HEK293T (cell line): ENCODE measurements around the gene TAPBP.
"Not testable (repeated sequence)": the region's sequence is repeated elsewhere in the genome, so short reads cannot be mapped to it uniquely, and the experiment has no call there.

Source experiments
- CTCF ChIA-PET: fragments of 350-600 bp; formaldehyde crosslinking; extraction: SDS; loops from one replicate; lab custom pipeline; 2021; ENCODE audit warnings: antibody characterized with exemption, inconsistent platforms; lab: Yijun Ruan, JAX
- POLR2A ChIA-PET: fragments of 350-600 bp; formaldehyde crosslinking; extraction: SDS; loops from one replicate; lab custom pipeline; 2020; ENCODE audit warnings: antibody characterized with exemption, inconsistent platforms; lab: Yijun Ruan, JAX
- DNase-seq: peaks from one replicate; pipeline ENCODE4 v3.0.0; 2012; ENCODE audit warnings: mixed read lengths; ENCODE audit errors: extremely low spot score
- ARNT ChIP-seq: fragments of 450-650 bp; IDR thresholded peaks from 2 replicates; pipeline ENCODE4 v1.6.1; 2017; ENCODE audit warnings: mild to moderate bottlenecking
- BHLHE40 ChIP-seq: fragments of 450-650 bp; IDR thresholded peaks from 2 replicates; pipeline ENCODE4 v1.6.1; 2016; ENCODE audit warnings: mild to moderate bottlenecking, moderate library complexity, borderline replicate concordance
- CTBP1 ChIP-seq: fragments of 450-650 bp; IDR thresholded peaks from 2 replicates; pipeline ENCODE4 v1.6.1; 2016; ENCODE audit warnings: borderline replicate concordance
- ELF4 ChIP-seq: fragments of 450-650 bp; IDR thresholded peaks from 2 replicates; pipeline ENCODE4 v1.6.1; 2017; ENCODE audit warnings: antibody characterized with exemption
- FOXA1 ChIP-seq: fragments of 450-650 bp; IDR thresholded peaks from 2 replicates; pipeline ENCODE4 v1.6.1; 2016; ENCODE audit warnings: mild to moderate bottlenecking
- FOXK2 ChIP-seq: fragments of 450-650 bp; IDR thresholded peaks from 2 replicates; pipeline ENCODE4 v1.6.1; 2016; ENCODE audit warnings: mild to moderate bottlenecking
- FOXM1 ChIP-seq: fragments of 450-650 bp; IDR thresholded peaks from 2 replicates; pipeline ENCODE4 v1.6.1; 2017; ENCODE audit warnings: mild to moderate bottlenecking, borderline replicate concordance
- HDGF ChIP-seq: fragments of 450-650 bp; IDR thresholded peaks from 2 replicates; pipeline ENCODE4 v1.6.1; 2017; ENCODE audit warnings: antibody characterized with exemption, borderline replicate concordance
- L3MBTL2 ChIP-seq: fragments of 450-650 bp; conservative IDR thresholded peaks from 2 replicates; pipeline ENCODE4 v1.6.1; 2016; ENCODE audit warnings: mild to moderate bottlenecking
- LEF1 ChIP-seq: fragments of 450-650 bp; IDR thresholded peaks from 2 replicates; pipeline ENCODE4 v1.6.1; 2017; ENCODE audit warnings: mild to moderate bottlenecking, borderline replicate concordance
- NFRKB ChIP-seq: fragments of 450-650 bp; IDR thresholded peaks from 2 replicates; pipeline ENCODE4 v1.6.1; 2016; ENCODE audit warnings: mild to moderate bottlenecking, moderate library complexity
- SP1 ChIP-seq: fragments of 450-650 bp; IDR thresholded peaks from 2 replicates; pipeline ENCODE4 v1.6.1; 2017
- SUZ12 ChIP-seq: fragments of 450-650 bp; IDR thresholded peaks from 2 replicates; pipeline ENCODE4 v1.6.1; 2016; ENCODE audit warnings: mild to moderate bottlenecking
- TARDBP ChIP-seq: fragments of 450-650 bp; IDR thresholded peaks from 2 replicates; pipeline ENCODE4 v1.6.1; 2016
- ZNF384 ChIP-seq: fragments of 450-650 bp; IDR thresholded peaks from 2 replicates; pipeline ENCODE4 v1.6.1; 2016
- TF ChIP-seq, protein P1 (sequence below): fragments of 450-650 bp; IDR thresholded peaks from 2 replicates; pipeline ENCODE4 v1.6.1; 2016

TAPBP gene

GRCh38 chr6:33272275-33273128, 41.4 kb downstream of the TAPBP start:
- ChIA-PET CTCF (interaction anchor here (0.6 to 1.0 kb wide), 2 partner anchors 24 to 28 kb away, joined by 4 to 8 read pairs; no protein-coding TSS in a partner anchor), POLR2A (interaction anchor here (0.8 to 5.5 kb wide), 19 partner anchors 11 to 301 kb away, joined by 3 to 54 read pairs (median 7); partner anchors contain the start of genes HSD17B8, PFDN6, RGL2 and RING1)
- DNase-seq = no peak
- TF ChIP-seq LEF1 (no peak), NFRKB (no peak), L3MBTL2 (no peak), ELF4 (no peak)
- TF ChIP-seq, protein P1, sequence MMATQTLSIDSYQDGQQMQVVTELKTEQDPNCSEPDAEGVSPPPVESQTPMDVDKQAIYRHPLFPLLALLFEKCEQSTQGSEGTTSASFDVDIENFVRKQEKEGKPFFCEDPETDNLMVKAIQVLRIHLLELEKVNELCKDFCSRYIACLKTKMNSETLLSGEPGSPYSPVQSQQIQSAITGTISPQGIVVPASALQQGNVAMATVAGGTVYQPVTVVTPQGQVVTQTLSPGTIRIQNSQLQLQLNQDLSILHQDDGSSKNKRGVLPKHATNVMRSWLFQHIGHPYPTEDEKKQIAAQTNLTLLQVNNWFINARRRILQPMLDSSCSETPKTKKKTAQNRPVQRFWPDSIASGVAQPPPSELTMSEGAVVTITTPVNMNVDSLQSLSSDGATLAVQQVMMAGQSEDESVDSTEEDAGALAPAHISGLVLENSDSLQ = no peak

DNA sequence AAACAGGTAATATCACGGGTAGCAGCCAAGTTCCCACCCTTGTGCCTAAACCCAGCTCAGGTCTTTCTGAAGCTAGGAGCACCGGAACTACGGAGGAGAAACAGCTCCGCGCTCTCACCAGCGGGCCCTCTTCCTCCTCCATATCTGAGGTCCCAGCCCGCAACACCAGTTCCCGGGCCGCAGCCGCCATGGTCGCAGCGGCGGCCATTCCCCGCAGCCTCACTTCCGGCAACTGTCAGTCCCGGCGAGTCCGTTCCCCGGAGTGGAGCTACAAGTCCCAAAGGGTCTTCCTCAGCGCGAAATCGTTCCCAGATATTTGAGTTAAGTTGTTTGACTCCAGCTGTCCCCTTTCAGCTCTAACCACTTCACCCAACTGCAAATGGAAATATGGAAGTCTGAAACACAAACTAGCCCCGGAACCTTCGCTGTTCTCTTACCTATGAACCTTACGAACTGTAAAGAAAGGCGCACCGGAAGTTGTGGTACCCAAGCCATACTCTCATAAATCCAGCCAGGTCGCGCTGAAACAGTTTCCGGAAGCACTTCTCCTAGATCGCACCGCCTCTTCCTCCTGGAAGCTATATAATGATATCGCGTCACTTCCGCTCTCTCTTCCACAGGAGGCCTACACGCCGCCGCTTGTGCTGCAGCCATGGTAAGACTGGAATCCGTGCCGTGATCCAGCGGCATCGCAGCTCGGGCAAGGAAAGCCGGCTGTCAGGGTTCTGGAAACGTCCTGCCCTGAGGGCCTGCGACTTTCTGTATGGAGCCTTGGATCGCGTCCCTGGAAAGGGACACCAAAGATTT, 42.2 kb downstream of the TAPBP start, which contains the start of the genes RPS18 and VPS52:
Gene RPS18 (plus strand): TSS at position 608 of the 807 bp plus-strand sequence. CDS start 45 bp downstream, at position 653.
Gene VPS52 (minus strand): TSS at position 409 of the 807 bp plus-strand sequence. CDS start 201 bp downstream, at position 208.
- TF ChIP-seq L3MBTL2 (0 out of 2 replicates have a peak, but pooled peaks have one; percentile 52), FOXA1 (no peak), LEF1 (peak; percentile 57; the same call in 1 of the 2 replicates), ARNT (no peak), TARDBP (no peak; the same call in 1 of the 2 replicates), ELF4 (peak; percentile 97), CTBP1 (peak; percentile 85), FOXM1 (no peak), SUZ12 (no peak), SP1 (no peak), HDGF (no peak), BHLHE40 (no peak), ZNF384 (no peak), FOXK2 (peak; percentile 95), NFRKB (peak; percentile 96)
- TF ChIP-seq, protein P1 = peak; percentile 93
- DNase-seq = peak; percentile 89
- POLR2A ChIA-PET = interaction anchor here (0.5 to 5.5 kb wide), 41 partner anchors 9 to 340 kb away, joined by 3 to 54 read pairs (median 4); partner anchors contain the start of genes CUTA, HSD17B8, PFDN6 and RGL2
- CTCF ChIA-PET = interaction anchor here (0.6 to 1.2 kb wide), 5 partner anchors 24 to 155 kb away, joined by 3 to 8 read pairs (median 4); no protein-coding TSS in a partner anchor

DNA sequence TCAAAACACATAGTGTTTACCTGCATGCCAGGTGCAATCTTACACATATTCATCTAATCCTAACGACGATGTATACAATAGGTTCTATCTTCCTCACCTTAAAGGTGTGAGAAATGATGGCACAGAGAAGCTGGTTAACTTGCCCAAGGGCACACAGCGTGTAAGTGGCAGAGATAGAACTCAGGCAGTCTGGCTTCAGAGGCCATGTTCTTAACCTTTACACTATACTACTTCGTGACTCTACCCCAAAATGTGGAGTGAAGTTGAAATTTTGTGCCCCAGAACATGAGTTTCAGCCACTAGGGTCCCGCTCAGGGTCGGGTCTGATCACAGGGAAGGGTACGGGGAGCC, 42.8 kb downstream of the TAPBP start:
- no peak for DNase-seq
- TF ChIP-seq ZNF384 (no peak), SUZ12 (no peak), BHLHE40 (no peak), CTBP1 (no peak), L3MBTL2 (no peak), NFRKB (no peak), ELF4 (no peak), SP1 (no peak), LEF1 (no peak), FOXA1 (no peak), FOXK2 (no peak), TARDBP (no peak), ARNT (no peak), HDGF (no peak), FOXM1 (no peak)
- TF ChIP-seq, protein P1 = no peak
- ChIA-PET CTCF (interaction anchor here (0.7 to 1.2 kb wide), 3 partner anchors 28 to 155 kb away, joined by 3 to 5 read pairs (median 4); no protein-coding TSS in a partner anchor), POLR2A (interaction anchor here (0.9 to 5.5 kb wide), 28 partner anchors 9 to 300 kb away, joined by 3 to 54 read pairs (median 5); partner anchors contain the start of genes CUTA, HSD17B8, PFDN6 and RGL2)

DNA sequence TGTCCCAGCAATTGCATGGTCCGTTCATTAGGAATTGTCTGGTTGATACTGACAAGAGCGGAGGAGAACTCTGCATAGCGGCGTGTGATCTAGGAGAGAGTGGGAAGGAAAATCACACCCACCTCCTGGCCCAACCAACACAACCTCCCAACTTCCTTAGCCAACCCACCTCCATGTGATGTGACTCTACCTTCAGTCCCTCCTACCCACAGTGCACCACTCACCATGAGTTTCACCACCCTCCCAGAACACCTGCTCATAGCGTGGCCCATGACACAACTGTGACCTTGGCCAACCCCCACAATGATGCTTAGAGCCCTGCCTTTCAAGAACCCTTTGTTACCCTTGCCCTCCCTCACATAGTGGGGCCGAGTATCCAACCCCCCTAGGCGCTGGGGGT, 49.9 kb downstream of the TAPBP start:
- DNase-seq = no peak
- POLR2A ChIA-PET = interaction anchor here (1.8 to 4.9 kb wide), 2 partner anchors 8 to 14 kb away, joined by 6 to 32 read pairs; partner anchors contain the start of genes RPS18 and VPS52
- CTCF ChIA-PET = no interaction called here
- TF ChIP-seq ELF4 (no peak), FOXA1 (no peak), NFRKB (no peak), FOXK2 (no peak), HDGF (no peak), FOXM1 (no peak), BHLHE40 (no peak), SUZ12 (no peak), ARNT (no peak), TARDBP (no peak), LEF1 (no peak), CTBP1 (no peak), ZNF384 (no peak), L3MBTL2 (no peak)

GRCh38 chr6:33262490-33262889, 51.4 kb downstream of the TAPBP start:
- DNase-seq, CTCF ChIA-PET: not testable (repeated sequence)
- POLR2A ChIA-PET = interaction anchor here (1.1 to 4.9 kb wide), 4 partner anchors 9 to 18 kb away, joined by 3 to 32 read pairs (median 4); partner anchors contain the start of genes B3GALT4, RPS18 and VPS52
